Bronchial epithelial cell (primary cell): Measurements from ENCODE around the gene PPARA. TPM values are rescaled to one million over a fixed set of nuclear protein-coding genes. Genes with fewer than 3 reads are reported as not detected.
"Not testable (repeated sequence)": the region's sequence is repeated elsewhere in the genome, so short reads cannot be mapped to it uniquely, and the experiment has no call there.

Source experiments
- DNase-seq: peaks from one replicate; pipeline ENCODE4 v3.0.0-alpha.2; 2010; ENCODE audit warnings: low read depth
- FAIRE-seq: peaks from 2 replicates; lab custom pipeline; 2011; peaks lifted over from hg19 to GRCh38; lab: Jason Lieb, UNC
- H3K27me3 ChIP-seq: 2 replicates; pipeline ENCODE4 v1.5.1; 2011; ENCODE audit warnings: low read length; ENCODE audit not compliant: control insufficient read depth, insufficient read depth
- H3K36me3 ChIP-seq: 2 replicates; pipeline ENCODE4 v1.5.1; 2011; ENCODE audit warnings: low read length; ENCODE audit not compliant: control insufficient read depth, insufficient read depth
- H3K4me3 ChIP-seq: 2 replicates; pipeline ENCODE4 v1.5.1; 2011; ENCODE audit warnings: mild to moderate bottlenecking, low read depth, low read length, control low read depth
- CTCF ChIP-seq: IDR thresholded peaks from 2 replicates; pipeline ENCODE4 v1.5.1; 2011; ENCODE audit warnings: mild to moderate bottlenecking, moderate library complexity, low read length, control low read depth, inconsistent platforms; ENCODE audit not compliant: insufficient read depth, severe bottlenecking
- total RNA-seq: library from RNA; depleted of rRNA; stranded (reverse); fragments of >200 nt; gene quantifications from 2 replicates; pipeline ENCODE4 v1.2.1, GENCODE V29; 2014

Gene PPARA
- total RNA-seq, 1 donor from 2014 or later: 10.5 TPM

GRCh38 chr22:46192210-46192993, 42.1 kb downstream of the PPARA start:
- H3K36me3 ChIP-seq: no peaks in the 10 kb centered on the region
- FAIRE-seq: no peak

GRCh38 chr22:46193898-46194310, 43.6 kb downstream of the PPARA start:
- TF ChIP-seq CTCF: no peak
- no peak for DNase-seq
- Histone ChIP-seq H3K36me3 (peaks cover 2% of the 10 kb centered on the region), H3K27me3 (no peaks in the 10 kb centered on the region), H3K4me3 (no peak overlapping the region)
- no peak for FAIRE-seq

More at GRCh38 chr22:46192210-46192993, 42.1 kb downstream of the PPARA start:
- DNase-seq: no peak
- H3K27me3 ChIP-seq: no peaks in the 10 kb centered on the region
- no peak overlapping the region for H3K4me3 ChIP-seq
- TF ChIP-seq CTCF: no peak

- DNase-seq: no peak
- FAIRE-seq: no peak
- Histone ChIP-seq H3K27me3 (no peaks in the 10 kb centered on the region), H3K36me3 (peaks cover 3% of the 10 kb centered on the region), H3K4me3 (no peak overlapping the region)
- no peak for TF ChIP-seq CTCF
Observed at GRCh38 chr22:46195487-46196165, 45.3 kb downstream of the PPARA start.

GRCh38 chr22:46196278-46196677, 46.0 kb downstream of the PPARA start:
- H3K36me3 ChIP-seq: peaks cover 3% of the 10 kb centered on the region
- no peak for DNase-seq
- no peak for FAIRE-seq
- TF ChIP-seq CTCF: no peak
- no peak overlapping the region for H3K4me3 ChIP-seq
- H3K27me3 ChIP-seq: no peaks in the 10 kb centered on the region

- Histone ChIP-seq H3K27me3 (no peaks in the 10 kb centered on the region), H3K36me3 (peaks cover 3% of the 10 kb centered on the region), H3K4me3 (no peak overlapping the region)
- TF ChIP-seq CTCF: no peak
- DNase-seq (no peak), FAIRE-seq (no peak)
Observed at GRCh38 chr22:46198274-46198673, 47.9 kb downstream of the PPARA start.

GRCh38 chr22:46198806-46199205, 48.5 kb downstream of the PPARA start:
- not testable (repeated sequence) for H3K4me3 ChIP-seq, DNase-seq, H3K27me3 ChIP-seq, FAIRE-seq, H3K36me3 ChIP-seq
